SK-N-SH (cell line): ENCODE measurements around the gene PDE4A. TPM values are rescaled to one million over a fixed set of nuclear protein-coding genes. Genes with fewer than 3 reads are reported as not detected.

Experiments
- CTCF ChIA-PET: fragments of 300-600, 350-600 bp; formaldehyde crosslinking; extraction: SDS; loops from one replicate; lab custom pipeline; 2021; lab: Yijun Ruan, JAX
- POLR2A ChIA-PET: fragments of 350-600 bp; sonication (Branson Sonifier 250); formaldehyde crosslinking; extraction: SDS; loops from one replicate; lab custom pipeline; 2020; ENCODE audit warnings: antibody characterized with exemption, inconsistent platforms; lab: Yijun Ruan, JAX
- DNase-seq: peaks from one replicate; pipeline ENCODE4 v3.0.0; 2012
- H2AFZ ChIP-seq: fragments of 200-600 bp; sonication (generic); 2 replicates; pipeline ENCODE4 v1.8.1; 2016; ENCODE audit warnings: antibody characterized with exemption, mild to moderate bottlenecking, low read depth
- H3F3A ChIP-seq: fragments of 200-600 bp; sonication (generic); replicated peaks from 2 replicates; pipeline ENCODE3; 2016; ENCODE audit warnings: antibody characterized with exemption, mild to moderate bottlenecking; ENCODE audit not compliant: insufficient read depth
- H3K27ac ChIP-seq, 2 experiments: fragments of 200-500 bp in 1 of 2; fragments of 200-600 bp in 1 of 2; sonication (Bioruptor generic) in 1 of 2; sonication (generic), shearing (Covaris generic) in 1 of 2; 2 replicates each; pipeline versions ENCODE4 v1.5.1 to v1.6.1; 2014 to 2016; ENCODE audit warnings: low read depth in 2 of 2, inconsistent platforms in 1 of 2, low read length in 1 of 2, mild to moderate bottlenecking in 1 of 2, mixed read lengths in 1 of 2
- H3K27me3 ChIP-seq: fragments of 200-600 bp; sonication (generic), shearing (Covaris generic); 2 replicates; pipeline ENCODE4 v1.6.1; 2016; ENCODE audit warnings: mixed run types; ENCODE audit not compliant: insufficient read depth
- H3K36me3 ChIP-seq, 2 experiments: fragments of 200-500 bp in 1 of 2; fragments of 200-600 bp in 1 of 2; sonication (Bioruptor generic) in 1 of 2; sonication (generic) in 1 of 2; replicated peaks in 1 of 2; 2 replicates each; pipeline versions ENCODE3 to v1.5.1; 2014 to 2016; ENCODE audit warnings: low read length in 1 of 2, mild to moderate bottlenecking in 1 of 2; ENCODE audit not compliant: insufficient read depth in 2 of 2, control insufficient read depth in 1 of 2
- H3K4me1 ChIP-seq, 2 experiments: fragments of 200-500 bp in 1 of 2; fragments of 200-600 bp in 1 of 2; sonication (Bioruptor generic) in 1 of 2; sonication (generic), shearing (Covaris generic) in 1 of 2; 2 replicates each; pipeline versions ENCODE4 v1.5.1 to v1.6.1; 2014 to 2016; ENCODE audit warnings: low read depth in 1 of 2, low read length in 1 of 2, mixed run types in 1 of 2; ENCODE audit not compliant: insufficient read depth in 2 of 2, control insufficient read depth in 1 of 2
- H3K4me2 ChIP-seq: fragments of 200-600 bp; sonication (generic), shearing (Covaris generic); 2 replicates; pipeline ENCODE4 v1.6.1; 2017; ENCODE audit warnings: mixed run types
- H3K4me3 ChIP-seq, 2 experiments: fragments of 200-500 bp in 1 of 2; fragments of 200-600 bp in 1 of 2; sonication (Bioruptor generic) in 1 of 2; sonication (generic), shearing (Covaris generic) in 1 of 2; 2 replicates each; pipeline versions ENCODE4 v1.5.1 to v1.8.1; 2014 to 2016; ENCODE audit warnings: low read depth in 2 of 2, inconsistent platforms in 1 of 2, low read length in 1 of 2, mild to moderate bottlenecking in 1 of 2, mixed read lengths in 1 of 2, moderate library complexity in 1 of 2
- H3K79me2 ChIP-seq: fragments of 200-600 bp; sonication (generic); 2 replicates; pipeline ENCODE4 v1.8.1; 2017; ENCODE audit warnings: mild to moderate bottlenecking; ENCODE audit not compliant: insufficient read depth
- H3K9ac ChIP-seq: fragments of 200-600 bp; sonication (generic); 2 replicates; pipeline ENCODE4 v1.6.1; 2017; ENCODE audit warnings: mixed run types
- H3K9me2 ChIP-seq: fragments of 200-600 bp; sonication (generic); 2 replicates; pipeline ENCODE4 v1.6.1; 2017; ENCODE audit warnings: mixed run types
- H3K9me3 ChIP-seq: fragments of 200-600 bp; sonication (generic); 2 replicates; pipeline ENCODE4 v1.6.1; 2017; ENCODE audit warnings: mixed run types, mild to moderate bottlenecking, moderate library complexity
- H4K20me1 ChIP-seq: fragments of 200-600 bp; sonication (generic); 2 replicates; pipeline ENCODE4 v1.6.1; 2017; ENCODE audit warnings: mild to moderate bottlenecking, mixed run types; ENCODE audit not compliant: insufficient read depth
- CHD2 ChIP-seq: fragments of 150-350 bp; IDR thresholded peaks from 2 replicates; pipeline ENCODE4 v1.6.1; 2018; ENCODE audit warnings: low read length; ENCODE audit not compliant: partially characterized antibody
- ELF1 ChIP-seq: IDR thresholded peaks from 2 replicates; pipeline ENCODE4 v1.4.0; 2012
- EP300 ChIP-seq, 2 experiments: IDR thresholded peaks; 2 replicates each; pipeline versions ENCODE4 v1.4.0 to v1.6.1; 2012; ENCODE audit warnings: borderline replicate concordance in 1 of 2, low read depth in 1 of 2, low read length in 1 of 2
- EZH2phosphoT487 ChIP-seq: fragments of 200-600 bp; sonication (generic); IDR thresholded peaks from 2 replicates; pipeline ENCODE4 v1.6.1; 2017; ENCODE audit warnings: low read depth, mixed run types, mild to moderate bottlenecking, antibody characterized with exemption, moderate library complexity, borderline replicate concordance
- FOSL2 ChIP-seq: IDR thresholded peaks from 2 replicates; pipeline ENCODE4 v1.4.0; 2012; ENCODE audit warnings: low read depth, mild to moderate bottlenecking, moderate library complexity, borderline replicate concordance
- FOXJ3 ChIP-seq: sonication (generic); formaldehyde crosslinking; IDR thresholded peaks from 2 replicates; pipeline ENCODE4 v1.5.1; 2020; ENCODE audit warnings: mild to moderate bottlenecking, missing genetic modification reagents
- GATA2 ChIP-seq: sonication (generic); formaldehyde crosslinking; IDR thresholded peaks from 2 replicates; pipeline ENCODE4 v1.5.0; 2020; ENCODE audit warnings: mild to moderate bottlenecking, missing genetic modification reagents
- JUND ChIP-seq: IDR thresholded peaks from 2 replicates; pipeline ENCODE4 v1.4.0; 2012
- MEF2A ChIP-seq: IDR thresholded peaks from 2 replicates; pipeline ENCODE4 v1.4.0; 2012; ENCODE audit warnings: low read depth, borderline replicate concordance
- MXI1 ChIP-seq: IDR thresholded peaks from 2 replicates; pipeline ENCODE4 v1.6.1; 2012; ENCODE audit warnings: mild to moderate bottlenecking, low read depth, low read length, improper control_type of control experiment
- NFIC ChIP-seq: IDR thresholded peaks from 2 replicates; pipeline ENCODE4 v1.4.0; 2012; ENCODE audit warnings: borderline replicate concordance
- NRF1 ChIP-seq: IDR thresholded peaks from 2 replicates; pipeline ENCODE4 v1.6.1; 2012; ENCODE audit warnings: low read depth, mild to moderate bottlenecking, low read length
- PBX3 ChIP-seq: IDR thresholded peaks from 2 replicates; pipeline ENCODE4; 2012
- POLR2AphosphoS5 ChIP-seq: IDR thresholded peaks from 2 replicates; pipeline ENCODE4 v1.6.1; 2012; ENCODE audit warnings: low read depth, low read length
- RAD21 ChIP-seq: IDR thresholded peaks from 2 replicates; pipeline ENCODE4 v1.6.1; 2012; ENCODE audit warnings: mild to moderate bottlenecking, low read length
- RCOR1 ChIP-seq: fragments of 150-350 bp; IDR thresholded peaks from 2 replicates; pipeline ENCODE4 v1.6.1; 2017; ENCODE audit warnings: antibody characterized with exemption, low read length
- RFX5 ChIP-seq: IDR thresholded peaks from 2 replicates; pipeline ENCODE4 v1.6.1; 2012; ENCODE audit warnings: mild to moderate bottlenecking, improper control_type of control experiment, low read length
- RXRA ChIP-seq: IDR thresholded peaks from 2 replicates; pipeline ENCODE4 v1.4.0; 2012; ENCODE audit warnings: low read depth, mild to moderate bottlenecking, borderline replicate concordance
- SMC3 ChIP-seq: IDR thresholded peaks from 2 replicates; pipeline ENCODE4 v1.6.1; 2012; ENCODE audit warnings: low read depth, low read length, improper control_type of control experiment
- TAF1 ChIP-seq: IDR thresholded peaks from 2 replicates; pipeline ENCODE4 v1.6.1; 2012; ENCODE audit warnings: low read depth, mild to moderate bottlenecking, low read length, moderate library complexity, borderline replicate concordance
- TCF12 ChIP-seq: IDR thresholded peaks from 2 replicates; pipeline ENCODE4 v1.4.0; 2012
- TEAD4 ChIP-seq: IDR thresholded peaks from 2 replicates; pipeline ENCODE4 v1.4.0; 2012; ENCODE audit warnings: mild to moderate bottlenecking, borderline replicate concordance; ENCODE audit not compliant: insufficient read depth
- USF1 ChIP-seq: IDR thresholded peaks from 2 replicates; pipeline ENCODE4 v1.4.0; 2012; ENCODE audit warnings: low read depth, borderline replicate concordance
- YY1 ChIP-seq: IDR thresholded peaks from 2 replicates; pipeline ENCODE4 v1.4.0; 2012; ENCODE audit warnings: low read depth, mild to moderate bottlenecking
- ZBTB33 ChIP-seq: IDR thresholded peaks from 2 replicates; pipeline ENCODE4 v1.4.0; 2012; ENCODE audit warnings: low read depth, borderline replicate concordance
- WGBS: methylation state at CpG from one replicate; pipeline ENCODE4 v1.1.6; 2017; ENCODE audit warnings: low lambda C conversion rate; 5-methylcytosine and 5-hydroxymethylcytosine counted together
- polyA plus RNA-seq, 3 experiments: library from polyadenylated mRNA; depleted of rRNA; stranded (reverse); fragments of >200 nt; gene quantifications; 2 replicates each; pipeline ENCODE4 v1.2.3, GENCODE V29; 2012
- TF ChIP-seq, protein P1 (sequence below): IDR thresholded peaks from 2 replicates; pipeline ENCODE4 v1.4.0; 2012; ENCODE audit warnings: low read depth
- TF ChIP-seq, protein P2 (sequence below): fragments of 200-600 bp; sonication (generic); IDR thresholded peaks from 2 replicates; pipeline ENCODE4 v1.6.1; 2017; ENCODE audit warnings: antibody characterized with exemption, mild to moderate bottlenecking, moderate library complexity
- TF ChIP-seq, protein P3 (sequence below): fragments of 150-350 bp; IDR thresholded peaks from 2 replicates; pipeline ENCODE4 v1.6.1; 2016; ENCODE audit warnings: mild to moderate bottlenecking, low read depth, low read length

Gene PDE4A
- polyA plus RNA-seq, 1 of the 3 experiments (the other 2 are of a cell fraction) = 2.9 TPM

GRCh38 chr19:10388957-10389356 lies 31.4 kb upstream of the PDE4A start:
- no peak overlapping the region for H3K4me2 ChIP-seq
- H2AFZ ChIP-seq = no peak overlapping the region
- H3K36me3 ChIP-seq = peaks cover 10 to 19% of the 10 kb centered on the region in 2 experiments
- H3K9me3 ChIP-seq = no peaks in the 10 kb centered on the region
- H3F3A ChIP-seq = peaks cover 31% of the 10 kb centered on the region
- ChIA-PET POLR2A (interaction anchor here (0.7 to 1.8 kb wide), 3 partner anchors 9 to 130 kb away, joined by 3 to 10 read pairs (median 6); partner anchors contain the start of gene TYK2), CTCF (interaction anchor here (0.6 to 20.2 kb wide), 49 partner anchors 8 to 483 kb away, joined by 3 to 596 read pairs (median 4); partner anchors contain the start of genes CDC37, FDX2, ICAM1 and ICAM4)
- no peak overlapping the region for H3K27ac ChIP-seq
- H3K4me3 ChIP-seq = peak overlapping the region in 1 of 2 experiments; percentile 36; a peak in 1 of 4 replicates
- peak; percentile 76 for DNase-seq
- H3K79me2 ChIP-seq = no peaks in the 10 kb centered on the region
- no peaks in the 10 kb centered on the region for H3K27me3 ChIP-seq
- no peak overlapping the region for H3K9ac ChIP-seq
- H3K9me2 ChIP-seq = no peaks in the 10 kb centered on the region
- H4K20me1 ChIP-seq = no peaks in the 10 kb centered on the region
- 6% methylated on average over 3 of the region's 3 CpGs for WGBS
- H3K4me1 ChIP-seq = no peaks in the 10 kb centered on the region
- TF ChIP-seq, protein P1, sequence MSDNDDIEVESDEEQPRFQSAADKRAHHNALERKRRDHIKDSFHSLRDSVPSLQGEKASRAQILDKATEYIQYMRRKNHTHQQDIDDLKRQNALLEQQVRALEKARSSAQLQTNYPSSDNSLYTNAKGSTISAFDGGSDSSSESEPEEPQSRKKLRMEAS = no peak
- TF ChIP-seq EZH2phosphoT487 (no peak), MXI1 (no peak), TCF12 (no peak), YY1 (no peak), NFIC (no peak), USF1 (no peak), POLR2AphosphoS5 (peak; percentile 77; the same call in 1 of the 2 replicates), GATA2 (CRISPR knock-in tag) (no peak), FOXJ3 (CRISPR knock-in tag) (no peak), TEAD4 (no peak), NRF1 (no peak), TAF1 (no peak), CHD2 (no peak), MEF2A (no peak), SMC3 (peak; percentile 83), EP300 (IDR thresholded peaks at IDR 0.05; ENCODE audit: borderline replicate concordance in 1 of 2, low read depth in 1 of 2, low read length in 1 of 2) (no peak), ZBTB33 (no peak), RXRA (no peak), RFX5 (no peak), JUND (no peak), RAD21 (peak; percentile 84), ELF1 (no peak), FOSL2 (no peak), RCOR1 (no peak), PBX3 (peak; percentile 4; the same call in 1 of the 2 replicates)
- TF ChIP-seq, protein P2, sequence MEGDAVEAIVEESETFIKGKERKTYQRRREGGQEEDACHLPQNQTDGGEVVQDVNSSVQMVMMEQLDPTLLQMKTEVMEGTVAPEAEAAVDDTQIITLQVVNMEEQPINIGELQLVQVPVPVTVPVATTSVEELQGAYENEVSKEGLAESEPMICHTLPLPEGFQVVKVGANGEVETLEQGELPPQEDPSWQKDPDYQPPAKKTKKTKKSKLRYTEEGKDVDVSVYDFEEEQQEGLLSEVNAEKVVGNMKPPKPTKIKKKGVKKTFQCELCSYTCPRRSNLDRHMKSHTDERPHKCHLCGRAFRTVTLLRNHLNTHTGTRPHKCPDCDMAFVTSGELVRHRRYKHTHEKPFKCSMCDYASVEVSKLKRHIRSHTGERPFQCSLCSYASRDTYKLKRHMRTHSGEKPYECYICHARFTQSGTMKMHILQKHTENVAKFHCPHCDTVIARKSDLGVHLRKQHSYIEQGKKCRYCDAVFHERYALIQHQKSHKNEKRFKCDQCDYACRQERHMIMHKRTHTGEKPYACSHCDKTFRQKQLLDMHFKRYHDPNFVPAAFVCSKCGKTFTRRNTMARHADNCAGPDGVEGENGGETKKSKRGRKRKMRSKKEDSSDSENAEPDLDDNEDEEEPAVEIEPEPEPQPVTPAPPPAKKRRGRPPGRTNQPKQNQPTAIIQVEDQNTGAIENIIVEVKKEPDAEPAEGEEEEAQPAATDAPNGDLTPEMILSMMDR = peak; percentile 96
- TF ChIP-seq, protein P3, sequence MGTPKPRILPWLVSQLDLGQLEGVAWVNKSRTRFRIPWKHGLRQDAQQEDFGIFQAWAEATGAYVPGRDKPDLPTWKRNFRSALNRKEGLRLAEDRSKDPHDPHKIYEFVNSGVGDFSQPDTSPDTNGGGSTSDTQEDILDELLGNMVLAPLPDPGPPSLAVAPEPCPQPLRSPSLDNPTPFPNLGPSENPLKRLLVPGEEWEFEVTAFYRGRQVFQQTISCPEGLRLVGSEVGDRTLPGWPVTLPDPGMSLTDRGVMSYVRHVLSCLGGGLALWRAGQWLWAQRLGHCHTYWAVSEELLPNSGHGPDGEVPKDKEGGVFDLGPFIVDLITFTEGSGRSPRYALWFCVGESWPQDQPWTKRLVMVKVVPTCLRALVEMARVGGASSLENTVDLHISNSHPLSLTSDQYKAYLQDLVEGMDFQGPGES = no peak
